Osteocyte (in vitro differentiated cells): ENCODE results near the gene TSPAN15. TPM values are rescaled to one million over a fixed set of nuclear protein-coding genes. Genes with fewer than 3 reads are reported as not detected.

Source experiments
- DNase-seq: peaks from one replicate; pipeline ENCODE4 v3.0.0; 2021; ENCODE audit warnings: mixed read lengths; ENCODE audit not compliant: unreplicated experiment; ENCODE audit errors: extremely low spot score
- H3K27ac Mint-ChIP-seq: one replicate; pipeline ENCODE4 v1.8.0; 2021; ENCODE audit warnings: mild to moderate bottlenecking, mixed read lengths; ENCODE audit not compliant: unreplicated experiment
- H3K27me3 Mint-ChIP-seq: one replicate; pipeline ENCODE4 v1.8.0; 2021; ENCODE audit warnings: mixed read lengths; ENCODE audit not compliant: unreplicated experiment
- H3K36me3 Mint-ChIP-seq: one replicate; pipeline ENCODE4 v1.8.0; 2021; ENCODE audit warnings: mixed read lengths; ENCODE audit not compliant: unreplicated experiment
- H3K4me1 Mint-ChIP-seq: one replicate; pipeline ENCODE4 v1.8.0; 2021; ENCODE audit warnings: mixed read lengths; ENCODE audit not compliant: unreplicated experiment
- H3K4me3 Mint-ChIP-seq: one replicate; pipeline ENCODE4 v1.8.0; 2021; ENCODE audit warnings: mild to moderate bottlenecking, moderate library complexity, mixed read lengths; ENCODE audit not compliant: unreplicated experiment
- H3K9me3 Mint-ChIP-seq: one replicate; pipeline ENCODE4 v1.8.0; 2021; ENCODE audit warnings: mixed read lengths; ENCODE audit not compliant: unreplicated experiment
- total RNA-seq: library from RNA; stranded (reverse); gene quantifications from 2 replicates; pipeline ENCODE4 v1.2.1, GENCODE V29; 2021
- TF ChIP-seq, protein P1 (sequence below): fragments of 200-600 bp; sonication (generic); IDR thresholded peaks from 2 replicates; pipeline ENCODE4 v1.5.0; 2021; ENCODE audit warnings: antibody characterized with exemption, mild to moderate bottlenecking, moderate library complexity

Gene TSPAN15
- total RNA-seq, 1 donor from 2014 or later: 0.94 TPM

- H3K36me3 Mint-ChIP-seq: no peaks in the 10 kb centered on the region
- H3K9me3 Mint-ChIP-seq: no peaks in the 10 kb centered on the region
- peaks cover 9% of the 10 kb centered on the region for H3K27me3 Mint-ChIP-seq
- no peak overlapping the region for H3K4me3 Mint-ChIP-seq
- TF ChIP-seq, protein P1, sequence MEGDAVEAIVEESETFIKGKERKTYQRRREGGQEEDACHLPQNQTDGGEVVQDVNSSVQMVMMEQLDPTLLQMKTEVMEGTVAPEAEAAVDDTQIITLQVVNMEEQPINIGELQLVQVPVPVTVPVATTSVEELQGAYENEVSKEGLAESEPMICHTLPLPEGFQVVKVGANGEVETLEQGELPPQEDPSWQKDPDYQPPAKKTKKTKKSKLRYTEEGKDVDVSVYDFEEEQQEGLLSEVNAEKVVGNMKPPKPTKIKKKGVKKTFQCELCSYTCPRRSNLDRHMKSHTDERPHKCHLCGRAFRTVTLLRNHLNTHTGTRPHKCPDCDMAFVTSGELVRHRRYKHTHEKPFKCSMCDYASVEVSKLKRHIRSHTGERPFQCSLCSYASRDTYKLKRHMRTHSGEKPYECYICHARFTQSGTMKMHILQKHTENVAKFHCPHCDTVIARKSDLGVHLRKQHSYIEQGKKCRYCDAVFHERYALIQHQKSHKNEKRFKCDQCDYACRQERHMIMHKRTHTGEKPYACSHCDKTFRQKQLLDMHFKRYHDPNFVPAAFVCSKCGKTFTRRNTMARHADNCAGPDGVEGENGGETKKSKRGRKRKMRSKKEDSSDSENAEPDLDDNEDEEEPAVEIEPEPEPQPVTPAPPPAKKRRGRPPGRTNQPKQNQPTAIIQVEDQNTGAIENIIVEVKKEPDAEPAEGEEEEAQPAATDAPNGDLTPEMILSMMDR: no peak
- no peak overlapping the region for H3K27ac Mint-ChIP-seq
- no peak for DNase-seq
- peaks cover 6% of the 10 kb centered on the region for H3K4me1 Mint-ChIP-seq
These were observed 29.5 kb upstream of the TSPAN15 start for GRCh38 chr10:69421611-69422308.

GRCh38 chr10:69422676-69423075 is 28.6 kb upstream of the TSPAN15 start:
- H3K27ac Mint-ChIP-seq: no peak overlapping the region
- H3K4me3 Mint-ChIP-seq: no peak overlapping the region
- H3K36me3 Mint-ChIP-seq: no peaks in the 10 kb centered on the region
- DNase-seq: no peak
- no peaks in the 10 kb centered on the region for H3K9me3 Mint-ChIP-seq
- TF ChIP-seq, protein P1: no peak
- H3K27me3 Mint-ChIP-seq: peaks cover 9% of the 10 kb centered on the region
- H3K4me1 Mint-ChIP-seq: peaks cover 5% of the 10 kb centered on the region

DNA sequence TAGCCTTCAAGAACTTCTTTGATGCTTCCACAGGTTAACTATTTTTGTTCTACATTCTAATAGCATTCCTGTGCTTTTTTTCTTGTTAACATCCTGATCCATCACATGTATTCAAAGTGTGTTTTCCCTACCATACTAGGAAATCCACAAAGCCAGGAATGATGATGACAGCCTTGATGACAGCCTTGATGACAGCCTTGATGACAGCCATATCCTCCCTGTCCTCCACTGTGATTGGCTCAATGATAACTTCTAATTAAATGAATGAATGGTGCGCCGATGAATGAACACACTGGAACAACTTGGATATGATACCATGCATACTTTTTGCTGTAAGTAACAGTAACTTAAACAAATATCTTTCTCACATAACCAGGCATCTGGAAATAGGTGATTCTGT is 26.2 kb upstream of the TSPAN15 start:
- H3K4me1 Mint-ChIP-seq: no peaks in the 10 kb centered on the region
- H3K27ac Mint-ChIP-seq: no peak overlapping the region
- H3K9me3 Mint-ChIP-seq: no peaks in the 10 kb centered on the region
- TF ChIP-seq, protein P1: no peak
- no peaks in the 10 kb centered on the region for H3K36me3 Mint-ChIP-seq
- no peak overlapping the region for H3K4me3 Mint-ChIP-seq
- no peak for DNase-seq
- peaks cover 9% of the 10 kb centered on the region for H3K27me3 Mint-ChIP-seq

DNA sequence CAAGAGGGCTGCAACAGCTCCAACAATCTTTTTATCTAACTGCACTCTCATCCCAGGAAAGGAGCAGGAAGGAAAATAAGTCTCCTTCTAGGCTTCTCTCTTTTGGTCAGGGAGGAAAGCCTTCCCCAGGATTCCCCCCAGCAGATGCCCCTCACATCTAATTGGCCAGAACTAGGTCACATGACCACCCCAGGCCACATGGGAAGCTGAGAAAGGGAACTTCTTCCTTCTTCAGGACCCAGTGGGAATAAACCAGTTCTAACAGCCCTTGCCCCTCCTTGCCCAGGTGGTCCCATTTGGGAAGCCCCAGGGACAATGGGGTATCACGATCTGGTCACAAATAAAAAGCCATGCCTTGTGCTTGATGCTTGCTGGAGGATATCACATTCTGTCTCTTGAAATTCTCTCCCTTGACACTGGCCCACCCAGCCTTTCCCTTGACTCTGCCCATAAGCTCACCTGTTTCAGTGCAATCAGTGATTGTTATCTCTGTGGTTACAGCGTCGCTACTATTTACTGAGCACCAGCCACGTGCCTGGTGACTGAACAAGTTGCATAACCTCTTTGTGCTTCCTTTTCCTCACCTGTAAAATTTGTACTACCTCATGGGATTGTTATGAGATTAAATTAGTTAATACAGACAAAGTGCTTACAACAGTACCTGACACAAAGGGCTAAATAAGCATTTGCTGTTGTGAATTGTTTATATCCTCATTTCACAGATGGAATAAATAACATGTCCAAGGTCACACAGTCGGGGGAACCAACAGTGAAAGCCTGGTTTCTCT is 25.6 kb upstream of the TSPAN15 start:
- TF ChIP-seq, protein P1: no peak
- Mint-ChIP-seq H3K36me3 (no peaks in the 10 kb centered on the region), H3K9me3 (no peaks in the 10 kb centered on the region), H3K27ac (no peak overlapping the region), H3K27me3 (peaks cover 9% of the 10 kb centered on the region), H3K4me3 (no peak overlapping the region), H3K4me1 (no peaks in the 10 kb centered on the region)
- no peak for DNase-seq

DNA sequence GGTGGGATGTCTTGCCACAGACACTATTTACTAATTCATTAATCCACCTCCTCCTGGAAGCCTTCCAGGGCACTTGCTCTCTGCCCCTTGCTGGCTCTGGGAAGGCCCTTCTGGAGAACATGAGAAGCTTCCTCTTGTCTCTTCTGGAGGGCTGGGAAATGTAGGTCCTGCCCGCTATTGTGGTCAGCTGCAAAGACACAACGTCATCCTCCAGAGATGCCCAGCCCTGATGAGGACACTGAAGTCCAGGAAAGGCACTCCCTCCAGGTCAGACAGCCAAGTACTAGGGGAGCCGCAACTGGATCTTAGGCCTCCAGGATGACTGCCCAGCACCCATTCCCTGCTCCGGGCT is 24.9 kb upstream of the TSPAN15 start:
- TF ChIP-seq, protein P1: no peak
- no peaks in the 10 kb centered on the region for H3K9me3 Mint-ChIP-seq
- H3K27me3 Mint-ChIP-seq: peaks cover 9% of the 10 kb centered on the region
- DNase-seq: no peak
- no peak overlapping the region for H3K4me3 Mint-ChIP-seq
- no peak overlapping the region for H3K27ac Mint-ChIP-seq
- H3K4me1 Mint-ChIP-seq: no peaks in the 10 kb centered on the region
- no peaks in the 10 kb centered on the region for H3K36me3 Mint-ChIP-seq
